ENCODE data around the gene PCBD2.

PCBD2 gene

DNA sequence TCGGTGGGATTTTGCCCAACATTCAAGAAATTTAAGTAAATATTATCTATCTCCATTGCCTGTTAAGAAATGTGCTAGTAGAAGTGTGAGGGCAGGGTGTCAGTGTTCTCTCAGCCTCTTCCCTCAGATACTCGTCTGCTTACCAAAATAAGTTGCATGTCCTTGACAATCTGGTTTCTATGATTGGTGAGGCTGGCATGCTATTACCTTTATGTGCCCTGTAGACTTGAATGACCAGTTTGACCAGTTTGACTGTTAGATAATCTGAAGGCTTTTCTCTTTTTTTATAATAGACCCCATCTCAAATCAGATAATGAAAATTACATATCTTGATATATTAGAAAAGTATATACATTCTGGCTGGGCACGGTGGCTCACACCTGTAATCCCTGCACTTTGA is 63.1 kb downstream of the PCBD2 start:
- ATAC-seq (ENCODE audit: insufficient read depth, low read depth): no peak
- H3K4me2 ChIP-seq (ENCODE audit: insufficient read depth, low read length): no peak overlapping the region
- peaks cover 15% of the 10 kb centered on the region for H3K4me1 ChIP-seq (ENCODE audit: insufficient read depth, low read length)
- H3K27me3 ChIP-seq (ENCODE audit: insufficient read depth, low read length, poor library complexity): no peaks in the 10 kb centered on the region
- no peak overlapping the region for H3K9ac ChIP-seq (ENCODE audit: low read depth, low read length)
- TF ChIP-seq, protein P1, sequence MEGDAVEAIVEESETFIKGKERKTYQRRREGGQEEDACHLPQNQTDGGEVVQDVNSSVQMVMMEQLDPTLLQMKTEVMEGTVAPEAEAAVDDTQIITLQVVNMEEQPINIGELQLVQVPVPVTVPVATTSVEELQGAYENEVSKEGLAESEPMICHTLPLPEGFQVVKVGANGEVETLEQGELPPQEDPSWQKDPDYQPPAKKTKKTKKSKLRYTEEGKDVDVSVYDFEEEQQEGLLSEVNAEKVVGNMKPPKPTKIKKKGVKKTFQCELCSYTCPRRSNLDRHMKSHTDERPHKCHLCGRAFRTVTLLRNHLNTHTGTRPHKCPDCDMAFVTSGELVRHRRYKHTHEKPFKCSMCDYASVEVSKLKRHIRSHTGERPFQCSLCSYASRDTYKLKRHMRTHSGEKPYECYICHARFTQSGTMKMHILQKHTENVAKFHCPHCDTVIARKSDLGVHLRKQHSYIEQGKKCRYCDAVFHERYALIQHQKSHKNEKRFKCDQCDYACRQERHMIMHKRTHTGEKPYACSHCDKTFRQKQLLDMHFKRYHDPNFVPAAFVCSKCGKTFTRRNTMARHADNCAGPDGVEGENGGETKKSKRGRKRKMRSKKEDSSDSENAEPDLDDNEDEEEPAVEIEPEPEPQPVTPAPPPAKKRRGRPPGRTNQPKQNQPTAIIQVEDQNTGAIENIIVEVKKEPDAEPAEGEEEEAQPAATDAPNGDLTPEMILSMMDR (IDR thresholded peaks at IDR 0.05; ENCODE audit: borderline replicate concordance, extremely low read depth, low read length, poor library complexity, severe bottlenecking): no peak
- TF ChIP-seq EZH2 (IDR thresholded peaks at IDR 0.05; ENCODE audit: borderline replicate concordance, low read depth, low read length, severe bottlenecking): no peak
- H3K4me3 ChIP-seq (ENCODE audit: low read depth in 1 of 2, low read length in 2 of 2): no peak overlapping the region
- peaks cover 15% of the 10 kb centered on the region; the same call in 1 of the 2 replicates for H3K36me3 ChIP-seq (ENCODE audit: insufficient read depth, low read length)
- H4K20me1 ChIP-seq (ENCODE audit: insufficient read depth, low read length): no peaks in the 10 kb centered on the region
- H3K9me3 ChIP-seq (ENCODE audit: insufficient read depth, low read length, severe bottlenecking): no peaks in the 10 kb centered on the region
- no peak overlapping the region for H3K27ac ChIP-seq (ENCODE audit: low read length)
- no peaks in the 10 kb centered on the region for H3K79me2 ChIP-seq (ENCODE audit: insufficient read depth, low read length)
- no peak overlapping the region for H2AFZ ChIP-seq (ENCODE audit: low read depth, low read length)
- DNase-seq: no peak

DNA sequence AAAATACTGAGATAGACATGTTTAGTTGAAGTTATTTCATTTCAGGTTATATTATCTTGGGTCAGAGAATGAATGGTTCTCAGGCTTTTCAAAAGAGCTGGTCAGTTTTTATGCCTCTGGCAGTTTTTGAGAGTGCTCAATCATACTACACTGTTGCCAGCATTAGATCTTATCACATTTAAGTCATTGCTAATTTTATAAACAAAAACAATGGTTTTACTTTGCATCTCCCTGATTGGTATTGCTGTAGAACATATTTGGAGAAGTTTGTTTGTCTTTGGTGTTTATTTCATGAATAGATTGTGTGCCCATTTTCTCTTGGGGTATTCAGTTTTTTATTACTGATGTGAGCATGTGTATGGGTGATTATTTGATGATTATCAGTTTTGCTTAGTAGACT is 64.2 kb downstream of the PCBD2 start:
- H3K9ac ChIP-seq (ENCODE audit: low read depth, low read length): no peak overlapping the region
- H3K27me3 ChIP-seq (ENCODE audit: insufficient read depth, low read length, poor library complexity): no peaks in the 10 kb centered on the region
- DNase-seq (no peak), ATAC-seq (ENCODE audit: insufficient read depth, low read depth) (no peak)
- H3K9me3 ChIP-seq (ENCODE audit: insufficient read depth, low read length, severe bottlenecking): no peaks in the 10 kb centered on the region
- no peak overlapping the region for H3K27ac ChIP-seq (ENCODE audit: low read length)
- TF ChIP-seq, protein P1 (IDR thresholded peaks at IDR 0.05; ENCODE audit: borderline replicate concordance, extremely low read depth, low read length, poor library complexity, severe bottlenecking): no peak
- no peak for TF ChIP-seq EZH2 (IDR thresholded peaks at IDR 0.05; ENCODE audit: borderline replicate concordance, low read depth, low read length, severe bottlenecking)
- H3K4me1 ChIP-seq (ENCODE audit: insufficient read depth, low read length): peaks cover 8% of the 10 kb centered on the region
- H3K36me3 ChIP-seq (ENCODE audit: insufficient read depth, low read length): peaks cover 8% of the 10 kb centered on the region; the same call in 1 of the 2 replicates
- H3K79me2 ChIP-seq (ENCODE audit: insufficient read depth, low read length): no peaks in the 10 kb centered on the region
- H3K4me2 ChIP-seq (ENCODE audit: insufficient read depth, low read length): no peak overlapping the region
- no peak overlapping the region for H2AFZ ChIP-seq (ENCODE audit: low read depth, low read length)
- H3K4me3 ChIP-seq (ENCODE audit: low read depth in 1 of 2, low read length in 2 of 2): no peak overlapping the region
- H4K20me1 ChIP-seq (ENCODE audit: insufficient read depth, low read length): no peaks in the 10 kb centered on the region

DNA sequence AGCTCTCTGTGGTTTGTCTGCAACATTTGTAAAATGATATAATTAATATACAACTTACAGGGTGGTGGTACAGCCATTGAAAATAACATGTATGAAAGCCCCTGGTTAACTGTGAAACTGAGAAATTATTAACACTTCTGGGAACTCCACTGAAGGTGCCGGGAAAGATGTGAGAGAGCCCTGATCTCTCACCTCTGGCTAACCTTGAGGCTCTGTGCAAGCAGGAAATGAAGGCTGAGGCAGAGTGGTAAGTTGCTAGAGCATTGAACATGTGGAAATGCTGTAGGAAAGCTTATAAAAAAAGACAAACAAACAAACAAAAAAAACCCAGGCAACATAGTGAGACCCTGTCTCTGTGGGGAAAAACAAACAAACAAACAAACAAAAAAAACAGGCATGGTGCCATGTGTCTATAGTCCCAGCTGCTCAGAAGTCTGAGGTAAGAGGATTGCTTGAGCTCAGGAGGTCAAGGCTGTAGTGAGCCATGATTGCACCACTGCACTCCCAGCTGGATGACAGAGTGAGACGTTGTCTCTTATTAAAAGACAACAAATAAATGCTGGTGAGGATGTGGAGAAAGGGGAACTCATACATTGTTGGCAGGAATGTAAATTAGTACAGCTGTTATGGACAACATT is 70.3 kb downstream of the PCBD2 start:
- no peak for TF ChIP-seq EZH2 (IDR thresholded peaks at IDR 0.05; ENCODE audit: borderline replicate concordance, low read depth, low read length, severe bottlenecking)
- TF ChIP-seq, protein P1 (IDR thresholded peaks at IDR 0.05; ENCODE audit: borderline replicate concordance, extremely low read depth, low read length, poor library complexity, severe bottlenecking): no peak
- DNase-seq: no peak

More for the DNA sequence above, 70.3 kb downstream of the PCBD2 start:
- Histone ChIP-seq H3K4me2 (ENCODE audit: insufficient read depth, low read length) (no peak overlapping the region), H2AFZ (ENCODE audit: low read depth, low read length) (no peak overlapping the region), H3K9ac (ENCODE audit: low read depth, low read length) (no peak overlapping the region), H3K36me3 (ENCODE audit: insufficient read depth, low read length) (no peaks in the 10 kb centered on the region), H3K9me3 (ENCODE audit: insufficient read depth, low read length, severe bottlenecking) (peaks cover 10% of the 10 kb centered on the region), H4K20me1 (ENCODE audit: insufficient read depth, low read length) (no peaks in the 10 kb centered on the region), H3K4me3 (ENCODE audit: low read depth in 1 of 2, low read length in 2 of 2) (no peak overlapping the region), H3K27ac (ENCODE audit: low read length) (no peak overlapping the region), H3K27me3 (ENCODE audit: insufficient read depth, low read length, poor library complexity) (no peaks in the 10 kb centered on the region), H3K4me1 (ENCODE audit: insufficient read depth, low read length) (no peaks in the 10 kb centered on the region), H3K79me2 (ENCODE audit: insufficient read depth, low read length) (no peaks in the 10 kb centered on the region)
- ATAC-seq (ENCODE audit: insufficient read depth, low read depth): no peak

All from DND-41 (cell line).